Epithelial cell of esophagus (primary cell): ENCODE measurements around the gene DRC1.
A peak's percentile ranks its signal among the peaks of the same experiment; 100 is the strongest.

Experiments
- DNase-seq: peaks from one replicate; pipeline ENCODE4 v3.0.0; 2010; ENCODE audit warnings: low read depth
- H3K4me3 ChIP-seq: 2 replicates; pipeline ENCODE4 v1.5.1; 2011; ENCODE audit warnings: mild to moderate bottlenecking, low read length, control low read depth
- TF ChIP-seq, protein P1 (sequence below): IDR thresholded peaks from 2 replicates; pipeline ENCODE4 v1.5.1; 2011; ENCODE audit warnings: low read depth, mild to moderate bottlenecking, low read length, control low read depth, inconsistent platforms; ENCODE audit not compliant: insufficient read depth; ENCODE audit errors: missing control alignments

The DRC1 gene

DNA sequence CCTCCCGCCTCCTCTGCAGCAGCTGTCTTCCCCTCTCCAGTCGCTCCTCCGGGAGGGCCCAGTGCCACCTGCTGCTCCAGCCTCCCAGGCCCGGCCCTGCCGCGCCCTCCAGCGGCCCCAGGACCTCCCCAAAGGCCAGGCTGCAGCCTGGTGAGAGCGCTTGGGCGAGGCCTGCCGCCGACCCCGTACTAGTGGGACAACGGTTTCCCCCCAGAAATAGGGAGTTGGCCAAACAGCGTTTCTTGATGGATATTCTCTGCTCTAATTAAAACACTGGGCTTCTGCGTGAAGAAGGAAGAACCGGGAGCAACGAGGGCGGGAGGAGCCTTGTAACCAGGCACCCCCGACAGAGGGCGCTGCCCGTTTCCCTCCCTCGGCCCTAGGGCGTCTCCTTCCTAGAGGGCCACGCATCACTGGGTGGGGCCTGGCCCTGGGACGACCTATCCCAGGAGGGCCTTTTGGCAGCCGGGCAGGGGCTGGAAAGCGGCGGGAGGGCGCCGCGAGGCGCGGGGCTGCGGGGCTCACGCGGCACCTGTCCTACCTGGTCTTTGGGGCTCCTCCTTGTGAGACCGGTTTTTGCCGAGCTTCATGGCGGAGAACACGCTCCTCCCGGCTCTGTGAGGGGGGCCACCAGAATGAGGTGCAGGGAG is 101.6 kb downstream of the DRC1 start:
- DNase-seq, result peak; percentile 73
- TF ChIP-seq, protein P1, sequence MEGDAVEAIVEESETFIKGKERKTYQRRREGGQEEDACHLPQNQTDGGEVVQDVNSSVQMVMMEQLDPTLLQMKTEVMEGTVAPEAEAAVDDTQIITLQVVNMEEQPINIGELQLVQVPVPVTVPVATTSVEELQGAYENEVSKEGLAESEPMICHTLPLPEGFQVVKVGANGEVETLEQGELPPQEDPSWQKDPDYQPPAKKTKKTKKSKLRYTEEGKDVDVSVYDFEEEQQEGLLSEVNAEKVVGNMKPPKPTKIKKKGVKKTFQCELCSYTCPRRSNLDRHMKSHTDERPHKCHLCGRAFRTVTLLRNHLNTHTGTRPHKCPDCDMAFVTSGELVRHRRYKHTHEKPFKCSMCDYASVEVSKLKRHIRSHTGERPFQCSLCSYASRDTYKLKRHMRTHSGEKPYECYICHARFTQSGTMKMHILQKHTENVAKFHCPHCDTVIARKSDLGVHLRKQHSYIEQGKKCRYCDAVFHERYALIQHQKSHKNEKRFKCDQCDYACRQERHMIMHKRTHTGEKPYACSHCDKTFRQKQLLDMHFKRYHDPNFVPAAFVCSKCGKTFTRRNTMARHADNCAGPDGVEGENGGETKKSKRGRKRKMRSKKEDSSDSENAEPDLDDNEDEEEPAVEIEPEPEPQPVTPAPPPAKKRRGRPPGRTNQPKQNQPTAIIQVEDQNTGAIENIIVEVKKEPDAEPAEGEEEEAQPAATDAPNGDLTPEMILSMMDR, result peak; percentile 84
- peak overlapping the region; percentile 30 for H3K4me3 ChIP-seq

DNA sequence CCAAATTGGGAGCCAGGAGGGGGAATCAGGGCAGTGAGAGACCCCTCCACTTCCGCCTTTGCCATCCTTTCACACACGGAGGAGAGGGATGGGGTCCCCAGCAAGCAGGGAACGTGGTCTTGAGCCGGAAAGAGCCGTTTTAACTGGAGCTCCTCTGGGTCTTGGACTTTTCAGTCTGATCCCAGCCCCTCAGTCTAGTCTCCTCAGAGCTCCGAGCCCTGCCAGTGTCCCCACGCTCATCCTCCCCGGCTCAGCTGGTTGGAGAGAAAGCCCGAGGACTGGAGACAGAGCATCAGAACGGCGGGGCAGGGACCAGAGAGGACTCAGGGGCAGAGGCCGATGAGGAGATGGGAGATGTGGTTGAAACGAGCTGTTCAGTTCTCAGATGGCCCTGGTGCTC is 102.3 kb downstream of the DRC1 start:
- TF ChIP-seq, protein P1, result no peak
- no peak for DNase-seq
- H3K4me3 ChIP-seq, result no peak overlapping the region

DNA sequence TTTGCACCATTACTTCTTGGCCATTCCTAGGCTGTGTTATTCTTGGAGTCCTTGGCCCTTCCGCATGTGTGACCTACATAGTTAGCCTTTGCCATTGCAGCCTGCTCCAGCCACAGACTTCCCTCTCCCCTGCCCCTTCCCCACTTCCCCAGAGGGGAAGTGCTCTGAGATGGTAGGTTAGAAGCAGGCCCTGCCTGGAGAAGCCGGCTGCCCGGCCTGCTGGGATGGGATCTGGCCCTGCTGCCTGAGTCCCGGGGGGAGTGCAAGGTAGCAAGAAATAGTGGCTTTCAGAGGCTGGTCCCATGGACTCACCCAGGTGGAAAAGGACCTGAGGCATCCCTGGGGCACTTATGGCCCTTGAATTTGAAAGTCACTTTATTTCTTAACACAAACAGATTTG is 104.6 kb downstream of the DRC1 start:
- TF ChIP-seq, protein P1, result no peak
- no peak overlapping the region for H3K4me3 ChIP-seq
- no peak for DNase-seq
